ENCODE data around the gene SWI5. TPM values are rescaled to one million over a fixed set of nuclear protein-coding genes. Genes with fewer than 3 reads are reported as not detected.

Gene SWI5
- polyA plus RNA-seq, 3 donors, result 14.4 to 18.0 (median 16.2) TPM

DNA sequence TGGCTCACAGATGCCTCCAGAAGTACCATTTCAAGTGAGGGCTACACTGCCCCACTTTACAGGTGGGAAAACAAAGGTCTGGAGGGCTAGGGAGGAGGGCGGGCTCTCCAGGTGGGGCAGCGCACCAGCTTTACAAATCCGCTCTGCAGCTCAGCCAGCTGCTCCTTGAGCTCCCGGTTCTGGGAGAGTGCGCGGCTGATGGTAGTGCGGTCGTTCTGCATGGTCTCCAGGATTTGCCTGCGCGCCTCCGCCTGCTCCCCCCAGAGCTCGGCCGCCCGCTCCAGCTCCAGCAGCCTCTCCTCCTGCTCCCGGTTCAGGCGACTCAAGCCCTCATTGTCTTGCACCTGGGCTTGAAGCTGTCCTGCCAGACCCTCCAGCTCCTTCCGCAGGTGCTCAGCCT, 15.7 kb upstream of the SWI5 start:
- no peaks in the 10 kb centered on the region for H3K9me3 Mint-ChIP-seq
- intact Hi-C loops (cut with micrococcal nuclease), result no loop called here
- H3K4me3 Mint-ChIP-seq, result no peak overlapping the region
- no peaks in the 10 kb centered on the region for H3K4me1 ChIP-seq (ENCODE audit: control insufficient read depth in 1 of 2, insufficient read depth in 2 of 2, low read length in 2 of 2)
- H3K27ac Mint-ChIP-seq, result no peak overlapping the region
- H3K4me2 ChIP-seq (replicated peaks; ENCODE audit: extremely low read depth, low read length, poor library complexity, severe bottlenecking), result no peak overlapping the region
- no peak overlapping the region for H3K27ac ChIP-seq (ENCODE audit: low read depth in 1 of 2, low read length in 2 of 2)
- 97% methylated on average over 17 of the region's 17 CpGs for WGBS (ENCODE audit: insufficient coverage)
- peaks cover 67 to 88% of the 10 kb centered on the region in 2 donors for H3K36me3 Mint-ChIP-seq
- H3K36me3 ChIP-seq (replicated peaks in 1 of 2; ENCODE audit: control insufficient read depth in 1 of 2, insufficient read depth in 2 of 2, low read length in 2 of 2), result peaks cover 66 to 73% of the 10 kb centered on the region in 2 donors
- no peaks in the 10 kb centered on the region for H3K79me2 ChIP-seq (ENCODE audit: insufficient read depth, low read length)
- no peak overlapping the region for H2AFZ ChIP-seq (ENCODE audit: insufficient read depth, low read depth, low read length, poor library complexity, severe bottlenecking)
- no peaks in the 10 kb centered on the region for H3K27me3 ChIP-seq (ENCODE audit: control insufficient read depth in 2 of 2, insufficient read depth in 2 of 2, low read length in 2 of 2)
- no peaks in the 10 kb centered on the region for H3K4me1 Mint-ChIP-seq
- H3K4me3 ChIP-seq (replicated peaks in 1 of 3; ENCODE audit: low read depth in 2 of 3, low read length in 3 of 3), result no peak overlapping the region
- no peaks in the 10 kb centered on the region for H4K20me1 ChIP-seq (ENCODE audit: insufficient read depth, low read length)
- no peak for DNase-seq
- no peak overlapping the region for H3K9ac ChIP-seq (ENCODE audit: insufficient read depth, low read length, poor library complexity, severe bottlenecking)
- TF ChIP-seq, protein P1, sequence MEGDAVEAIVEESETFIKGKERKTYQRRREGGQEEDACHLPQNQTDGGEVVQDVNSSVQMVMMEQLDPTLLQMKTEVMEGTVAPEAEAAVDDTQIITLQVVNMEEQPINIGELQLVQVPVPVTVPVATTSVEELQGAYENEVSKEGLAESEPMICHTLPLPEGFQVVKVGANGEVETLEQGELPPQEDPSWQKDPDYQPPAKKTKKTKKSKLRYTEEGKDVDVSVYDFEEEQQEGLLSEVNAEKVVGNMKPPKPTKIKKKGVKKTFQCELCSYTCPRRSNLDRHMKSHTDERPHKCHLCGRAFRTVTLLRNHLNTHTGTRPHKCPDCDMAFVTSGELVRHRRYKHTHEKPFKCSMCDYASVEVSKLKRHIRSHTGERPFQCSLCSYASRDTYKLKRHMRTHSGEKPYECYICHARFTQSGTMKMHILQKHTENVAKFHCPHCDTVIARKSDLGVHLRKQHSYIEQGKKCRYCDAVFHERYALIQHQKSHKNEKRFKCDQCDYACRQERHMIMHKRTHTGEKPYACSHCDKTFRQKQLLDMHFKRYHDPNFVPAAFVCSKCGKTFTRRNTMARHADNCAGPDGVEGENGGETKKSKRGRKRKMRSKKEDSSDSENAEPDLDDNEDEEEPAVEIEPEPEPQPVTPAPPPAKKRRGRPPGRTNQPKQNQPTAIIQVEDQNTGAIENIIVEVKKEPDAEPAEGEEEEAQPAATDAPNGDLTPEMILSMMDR (IDR thresholded peaks at IDR 0.05), result no peak
- H3K27me3 Mint-ChIP-seq (ENCODE audit: low read depth in 3 of 3), result no peaks in the 10 kb centered on the region
- H3K9me3 ChIP-seq (replicated peaks in 1 of 2; ENCODE audit: control insufficient read depth in 1 of 2, insufficient read depth in 1 of 2, low read length in 2 of 2), result no peaks in the 10 kb centered on the region

DNA sequence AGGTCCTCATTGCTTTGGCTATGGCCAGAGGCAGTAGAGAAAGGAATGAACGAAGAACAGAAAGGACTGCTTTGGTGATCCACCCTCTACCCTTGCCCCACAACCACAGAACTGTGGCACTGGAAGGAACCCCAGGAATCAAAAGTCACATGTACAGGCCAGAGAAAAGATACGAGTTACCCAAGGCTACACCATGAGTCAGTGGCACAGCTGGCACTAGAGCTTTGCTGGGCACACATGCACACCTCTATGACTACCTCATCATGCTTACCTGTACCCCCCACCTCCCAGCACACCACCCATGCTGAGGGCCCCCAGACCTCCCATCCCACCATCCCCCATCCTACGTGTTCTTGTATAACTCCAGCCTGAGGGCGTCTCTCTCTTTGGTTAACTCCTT, 13.4 kb upstream of the SWI5 start:
- Histone ChIP-seq H3K9ac (ENCODE audit: insufficient read depth, low read length, poor library complexity, severe bottlenecking) (no peak overlapping the region), H3K27me3 (ENCODE audit: control insufficient read depth in 2 of 2, insufficient read depth in 2 of 2, low read length in 2 of 2) (no peaks in the 10 kb centered on the region), H3K9me3 (replicated peaks in 1 of 2; ENCODE audit: control insufficient read depth in 1 of 2, insufficient read depth in 1 of 2, low read length in 2 of 2) (no peaks in the 10 kb centered on the region), H3K4me1 (ENCODE audit: control insufficient read depth in 1 of 2, insufficient read depth in 2 of 2, low read length in 2 of 2) (no peaks in the 10 kb centered on the region), H3K79me2 (ENCODE audit: insufficient read depth, low read length) (no peaks in the 10 kb centered on the region), H3K27ac (ENCODE audit: low read depth in 1 of 2, low read length in 2 of 2) (no peak overlapping the region), H2AFZ (ENCODE audit: insufficient read depth, low read depth, low read length, poor library complexity, severe bottlenecking) (no peak overlapping the region), H4K20me1 (ENCODE audit: insufficient read depth, low read length) (no peaks in the 10 kb centered on the region), H3K4me2 (replicated peaks; ENCODE audit: extremely low read depth, low read length, poor library complexity, severe bottlenecking) (no peak overlapping the region), H3K4me3 (replicated peaks in 1 of 3; ENCODE audit: low read depth in 2 of 3, low read length in 3 of 3) (no peak overlapping the region), H3K36me3 (replicated peaks in 1 of 2; ENCODE audit: control insufficient read depth in 1 of 2, insufficient read depth in 2 of 2, low read length in 2 of 2) (peaks cover 72 to 86% of the 10 kb centered on the region in 2 donors)
- H3K36me3 Mint-ChIP-seq, result peaks cover 79 to 93% of the 10 kb centered on the region in 2 donors
- H3K9me3 Mint-ChIP-seq, result no peaks in the 10 kb centered on the region
- H3K27me3 Mint-ChIP-seq (ENCODE audit: low read depth in 3 of 3), result no peaks in the 10 kb centered on the region
- intact Hi-C loops (cut with micrococcal nuclease), result no loop called here
- no peak for DNase-seq
- TF ChIP-seq, protein P1 (IDR thresholded peaks at IDR 0.05), result no peak
- WGBS (ENCODE audit: insufficient coverage), result 94% methylated on average over 2 of the region's 4 CpGs
- no peak overlapping the region for H3K4me3 Mint-ChIP-seq
- H3K4me1 Mint-ChIP-seq, result no peaks in the 10 kb centered on the region
- H3K27ac Mint-ChIP-seq, result peak overlapping the region in 1 of 7 donors; percentile 7

Data from CD14-positive monocyte (primary cell).